GM12878 (cell line): Measurements from ENCODE around the gene CYTL1. TPM values are rescaled to one million over a fixed set of nuclear protein-coding genes. Genes with fewer than 3 reads are reported as not detected.

Source experiments
- ATAC-seq: fragments of 200-7000 bp; cut with Tn5 transposase; 3 replicates; pipeline ENCODE4 v1.9.1; 2020; ENCODE audit warnings: mild to moderate bottlenecking, moderate library complexity
- BruUV-seq: library from RNA; stranded (reverse); fragments of 400-500 nt; replicated peaks from 2 replicates; lab custom pipeline; 2021; lab: Mats Ljungman, UMichigan
- CTCF ChIA-PET: fragments of 300-600 bp; sonication (Branson Sonifier 250); formaldehyde crosslinking; extraction: SDS; loops from one replicate; lab custom pipeline; 2021; ENCODE audit warnings: inconsistent platforms; lab: Yijun Ruan, JAX
- POLR2A ChIA-PET: fragments of 350-600 bp; formaldehyde crosslinking; extraction: SDS; loops from one replicate; lab custom pipeline; 2021; ENCODE audit warnings: inconsistent platforms; lab: Charles Lee
- RAD21 ChIA-PET: fragments of 300-600 bp; sonication (Branson Sonifier 250); formaldehyde crosslinking; loops from one replicate; lab custom pipeline; 2023; ENCODE audit warnings: antibody characterized with exemption; ENCODE audit not compliant: unreplicated experiment; lab: Charles Lee
- SMC1A ChIA-PET: fragments of 300-600 bp; sonication (Branson Sonifier 250); formaldehyde crosslinking; loops from one replicate; lab custom pipeline; 2023; ENCODE audit not compliant: unreplicated experiment, uncharacterized antibody; lab: Charles Lee
- DNase-seq: peaks from one replicate; pipeline ENCODE4 v3.0.0-alpha.2; 2011; ENCODE audit warnings: low read depth, low spot score
- FAIRE-seq: peaks from 3 replicates; lab custom pipeline; 2011; peaks lifted over from hg19 to GRCh38; lab: Jason Lieb, UNC
- H2AFZ ChIP-seq: 2 replicates; pipeline ENCODE4 v1.6.0; 2011; ENCODE audit warnings: low read depth, low read length, control low read depth; ENCODE audit not compliant: control insufficient read depth
- H3K27ac ChIP-seq: 2 replicates; pipeline ENCODE4 v1.5.1; 2011; ENCODE audit warnings: control low read depth; ENCODE audit not compliant: control insufficient read depth, insufficient read depth
- H3K27me3 ChIP-seq, 2 experiments: replicated peaks in 1 of 2; 2 replicates each; pipeline versions ENCODE4 v1.6.0 to v1.6.1; 2011; ENCODE audit warnings: low read length in 1 of 2; ENCODE audit not compliant: control insufficient read depth in 2 of 2, insufficient read depth in 2 of 2
- H3K36me3 ChIP-seq, 2 experiments: 2 replicates each; pipeline ENCODE4 v1.5.1; 2011; ENCODE audit warnings: low read length in 1 of 2; ENCODE audit not compliant: control insufficient read depth in 2 of 2, insufficient read depth in 2 of 2
- H3K4me1 ChIP-seq: 2 replicates; pipeline ENCODE4 v1.6.1; 2011; ENCODE audit warnings: mild to moderate bottlenecking, low read length, moderate library complexity, mixed read lengths; ENCODE audit not compliant: control insufficient read depth, insufficient read depth
- H3K4me2 ChIP-seq: 2 replicates; pipeline ENCODE4 v1.6.0; 2011; ENCODE audit warnings: control low read depth; ENCODE audit not compliant: control insufficient read depth, insufficient read depth
- H3K4me3 ChIP-seq: fragments of 200-600 bp; sonication (generic); 2 replicates; pipeline ENCODE4 v1.5.1; 2016
- H3K79me2 ChIP-seq: 2 replicates; pipeline ENCODE4 v1.6.0; 2011; ENCODE audit warnings: low read length; ENCODE audit not compliant: control insufficient read depth, insufficient read depth
- H3K9ac ChIP-seq: 2 replicates; pipeline ENCODE4 v1.8.0; 2011; ENCODE audit warnings: low read length, control low read depth, mixed read lengths; ENCODE audit not compliant: control insufficient read depth, insufficient read depth
- H3K9me3 ChIP-seq: replicated peaks from 3 replicates; pipeline ENCODE4 v1.5.1; 2011; ENCODE audit warnings: mild to moderate bottlenecking, low read length; ENCODE audit not compliant: control insufficient read depth, insufficient read depth
- H4K20me1 ChIP-seq: 2 replicates; pipeline ENCODE4 v1.6.0; 2011; ENCODE audit not compliant: control insufficient read depth, insufficient read depth
- ASH2L ChIP-seq: fragments of 300-600, 200-600 bp; sonication (generic); IDR thresholded peaks from 2 replicates; pipeline ENCODE4 v1.6.1; 2017; ENCODE audit warnings: low read depth, mild to moderate bottlenecking, borderline replicate concordance
- CREB1 ChIP-seq: IDR thresholded peaks from 2 replicates; pipeline ENCODE4 v1.6.1; 2012; ENCODE audit warnings: low read depth, mild to moderate bottlenecking, inconsistent platforms
- FOS ChIP-seq: IDR thresholded peaks from 3 replicates; pipeline ENCODE4 v1.6.1; 2011; ENCODE audit warnings: borderline replicate concordance; ENCODE audit not compliant: insufficient read length; ENCODE audit errors: extremely low read depth
- HCFC1 ChIP-seq: fragments of 150-350 bp; IDR thresholded peaks from 2 replicates; pipeline ENCODE4 v1.6.1; 2014; ENCODE audit warnings: low read length
- HDAC6 ChIP-seq: fragments of 200-600 bp; sonication (generic); IDR thresholded peaks from one replicate; pipeline ENCODE4 v1.8.0; 2017; ENCODE audit warnings: antibody characterized with exemption; ENCODE audit not compliant: unreplicated experiment
- LARP7 ChIP-seq: fragments of 450-650 bp; IDR thresholded peaks from 2 replicates; pipeline ENCODE4 v1.6.1; 2017; ENCODE audit warnings: mild to moderate bottlenecking
- MEF2A ChIP-seq: IDR thresholded peaks from 2 replicates; pipeline ENCODE4 v1.6.1; 2011; ENCODE audit warnings: low read depth, mild to moderate bottlenecking, low read length, moderate library complexity; ENCODE audit not compliant: insufficient read depth
- NFXL1 ChIP-seq: fragments of 450-650 bp; IDR thresholded peaks from 2 replicates; pipeline ENCODE4 v1.6.1; 2017; ENCODE audit warnings: antibody characterized with exemption, mild to moderate bottlenecking, borderline replicate concordance
- POLR2AphosphoS5 ChIP-seq: IDR thresholded peaks from 2 replicates; pipeline ENCODE4 v1.6.1; 2011; ENCODE audit warnings: mild to moderate bottlenecking, low read length, inconsistent platforms
- SMC3 ChIP-seq: IDR thresholded peaks from 2 replicates; pipeline ENCODE4 v1.6.1; 2011; ENCODE audit warnings: low read length, improper control_type of control experiment, borderline replicate concordance
- SP1 ChIP-seq: IDR thresholded peaks from one replicate; pipeline ENCODE4 v1.6.1; 2011; ENCODE audit warnings: low read depth, low read length
- SPI1 ChIP-seq: IDR thresholded peaks from 2 replicates; pipeline ENCODE4 v1.6.1; 2011; ENCODE audit warnings: low read depth, mild to moderate bottlenecking, low read length, moderate library complexity, borderline replicate concordance; ENCODE audit not compliant: insufficient read depth
- STAT3 ChIP-seq: IDR thresholded peaks from 2 replicates; pipeline ENCODE4 v1.6.1; 2011; ENCODE audit warnings: low read depth, low read length, improper control_type of control experiment
- ZNF207 ChIP-seq: fragments of 450-650 bp; IDR thresholded peaks from 2 replicates; pipeline ENCODE4 v1.6.1; 2014; ENCODE audit warnings: antibody characterized with exemption, mild to moderate bottlenecking, borderline replicate concordance
- ZNF217 ChIP-seq: fragments of 450-650 bp; IDR thresholded peaks from 2 replicates; pipeline ENCODE4 v1.6.1; 2017; ENCODE audit warnings: antibody characterized with exemption, mild to moderate bottlenecking
- WGBS: methylation state at CpG from one replicate; pipeline ENCODE4 v1.1.6; 2016; ENCODE audit warnings: low lambda C conversion rate; ENCODE audit not compliant: insufficient replicate concordance, insufficient coverage; ENCODE audit errors: missing lambda C conversion rate; 5-methylcytosine and 5-hydroxymethylcytosine counted together
- in situ Hi-C: fragments of 300-500 bp; cut with MboI; formaldehyde crosslinking; loops from 9 replicates; pipeline ENCODE4 v1.14.3; 2018; ENCODE audit warnings: mixed read lengths
- intact Hi-C: fragments of 100-400 bp; cut with micrococcal nuclease; formaldehyde crosslinking; loops from one replicate; pipeline ENCODE4 v1.14.2; 2022; ENCODE audit not compliant: unreplicated experiment
- polyA plus RNA-seq, 11 experiments: library from polyadenylated mRNA; depleted of rRNA in 4 of 11; unstranded in 6 of 11; stranded (reverse) in 5 of 11; fragments of >200 nt; fragmentation: Nextera tagmentation in 4 of 11; fragmentation: Illumina TruSeq in 1 of 11; extraction: Ambion mirVana in 4 of 11; extraction: Trizol in 1 of 11; gene quantifications; 1 replicate in 1 of 11; 2 replicates in 10 of 11; pipeline versions ENCODE4 v1.2.1 to v1.2.3, GENCODE V29; 2011 to 2016; ENCODE audit warnings: inconsistent platforms in 2 of 11, missing spikeins in 2 of 11, low read depth in 1 of 11
- total RNA-seq, 4 experiments: library from RNA; depleted of rRNA in 3 of 4; stranded (reverse); fragments of >200 nt in 3 of 4; fragmentation: Illumina TruSeq in 1 of 4; extraction: Trizol in 1 of 4; gene quantifications; 2 replicates each; pipeline versions ENCODE4 v1.2.1 to v1.2.3, GENCODE V29; 2013 to 2021

CYTL1 gene
- total and polyA plus RNA-seq, 10 of the 15 experiments (the other 5 are each of a cell fraction or from before 2014, with no cell fraction given) = not detected

GRCh38 chr4:5014007-5014682 is 5.1 kb downstream of the CYTL1 start:
- ATAC-seq = no peak
- BruUV-seq = no TSS peak
- in situ Hi-C loops = no loop called here
- intact Hi-C loops = no loop called here
- Histone ChIP-seq H3K4me2 (no peak overlapping the region), H3K4me1 (no peaks in the 10 kb centered on the region), H3K4me3 (no peak overlapping the region), H3K27me3 (no peaks in the 10 kb centered on the region; a peak in 1 of 4 replicates), H4K20me1 (no peaks in the 10 kb centered on the region), H3K36me3 (no peaks in the 10 kb centered on the region), H3K9me3 (no peaks in the 10 kb centered on the region), H3K79me2 (no peaks in the 10 kb centered on the region), H2AFZ (no peak overlapping the region), H3K9ac (no peak overlapping the region), H3K27ac (no peak overlapping the region)
- ChIA-PET CTCF (no interaction called here), POLR2A (no interaction called here), RAD21 (no interaction called here), SMC1A (no interaction called here)
- DNase-seq = no peak
- 15% methylated on average over 7 of the region's 7 CpGs for WGBS
- FAIRE-seq = no peak
- TF ChIP-seq ZNF217 = no peak
- no peak for TF ChIP-seq STAT3
- TF ChIP-seq SP1 = no peak
- TF ChIP-seq CREB1 = no peak
- TF ChIP-seq FOS = no peak
- TF ChIP-seq ZNF207 = no peak
- TF ChIP-seq NFXL1 = no peak
- no peak for TF ChIP-seq HDAC6
- no peak for TF ChIP-seq MEF2A
- no peak for TF ChIP-seq LARP7
- TF ChIP-seq SMC3 = no peak
- no peak for TF ChIP-seq ASH2L
- TF ChIP-seq SPI1 = no peak
- TF ChIP-seq HCFC1 = no peak
- TF ChIP-seq POLR2AphosphoS5 = no peak
